GM18505 (cell line): ENCODE measurements around the gene SCGB1D2.

Experiments
- ATAC-seq: cut with Tn5 transposase; IDR thresholded peaks from one replicate; pipeline ENCODE4 v1.9.1; 2021; ENCODE audit not compliant: unreplicated experiment
- POLR2A ChIP-seq: IDR thresholded peaks from 4 replicates; pipeline ENCODE4 v1.6.1; 2011; ENCODE audit warnings: borderline replicate concordance; ENCODE audit not compliant: insufficient read depth, insufficient read length; ENCODE audit errors: extremely low read depth

SCGB1D2 gene

DNA sequence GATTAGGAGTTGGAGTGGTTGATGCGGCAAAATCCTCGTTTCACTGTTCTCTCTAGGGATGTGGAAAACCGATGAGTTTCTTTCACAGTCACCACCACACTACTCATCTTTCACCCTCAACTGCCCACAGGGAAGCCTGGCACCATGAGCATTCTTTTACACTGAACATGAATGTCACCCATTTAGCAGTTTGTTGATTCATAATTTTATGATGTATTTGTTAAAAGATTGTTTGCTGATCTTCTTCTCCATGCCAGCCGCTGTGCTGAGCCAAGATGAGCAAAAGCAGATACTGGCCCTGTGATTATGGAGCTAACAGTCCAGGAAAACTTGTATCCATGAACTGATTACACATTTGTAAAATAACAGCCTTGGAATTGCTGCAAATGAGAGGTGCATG, 3.9 kb upstream of the SCGB1D2 start:
- ATAC-seq = no peak
- TF ChIP-seq POLR2A = no peak

DNA sequence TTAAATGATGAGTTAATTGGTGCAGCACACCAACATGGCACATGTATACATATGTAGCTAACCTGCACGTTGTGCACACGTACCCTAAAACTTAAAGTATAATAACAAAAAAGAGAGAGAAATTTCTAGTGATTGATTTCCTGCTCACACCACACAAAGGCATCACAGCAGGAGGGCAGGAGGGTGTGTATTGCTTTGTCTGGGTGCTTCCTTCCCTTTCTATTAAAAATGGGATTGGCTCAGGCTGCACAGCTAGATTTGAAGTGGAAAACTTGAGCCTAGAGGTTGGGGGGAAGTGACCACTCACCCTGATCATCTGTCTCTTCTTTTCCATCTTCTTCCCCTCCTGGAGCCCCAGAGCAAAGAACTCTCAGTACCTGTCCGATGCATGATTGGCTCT, 944 bp upstream of the SCGB1D2 start:
- ATAC-seq = no peak
- no peak for TF ChIP-seq POLR2A

DNA sequence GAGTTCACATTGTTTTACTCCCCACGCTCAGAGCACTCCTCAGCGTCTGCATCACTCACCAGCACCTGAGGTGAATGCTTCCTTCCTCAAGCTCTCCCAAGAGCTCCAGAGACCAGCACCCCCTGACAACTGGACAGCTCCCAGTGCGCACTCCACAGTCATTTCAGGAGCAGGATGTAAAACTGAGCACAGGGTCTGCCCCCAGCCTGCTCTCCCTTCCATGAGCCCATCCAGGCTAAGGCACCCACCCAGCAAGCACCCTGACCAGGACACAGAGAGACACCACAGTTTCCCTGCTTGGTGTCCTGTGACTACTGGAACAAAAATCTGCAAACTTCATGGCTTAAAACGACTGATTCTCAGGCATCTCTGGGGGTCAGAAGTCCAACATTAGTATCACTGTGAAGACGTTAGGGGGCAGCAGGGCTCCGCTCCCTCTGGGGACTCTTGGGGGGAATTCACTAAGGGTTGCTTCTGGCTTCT, 3.3 kb downstream of the SCGB1D2 start:
- no peak for ATAC-seq
- no peak for TF ChIP-seq POLR2A

DNA sequence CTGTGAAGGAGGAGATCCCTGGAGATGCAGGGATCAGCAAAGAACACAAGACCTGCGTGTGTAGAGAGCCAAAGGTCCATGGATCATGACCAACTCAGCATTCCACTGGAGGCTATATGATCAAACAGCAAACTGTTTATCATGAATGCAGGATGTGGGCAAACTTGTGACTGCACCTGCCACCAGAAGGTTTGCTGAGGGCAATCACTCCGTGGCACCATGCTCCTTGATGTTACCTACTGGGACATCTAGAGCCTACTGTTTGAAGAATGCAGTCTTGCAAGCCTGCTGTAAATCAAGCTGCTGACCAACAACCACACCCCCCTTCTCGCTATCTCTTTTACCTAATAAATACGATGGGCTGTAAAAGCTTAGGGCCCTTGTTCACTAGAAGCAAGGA, 9.7 kb downstream of the SCGB1D2 start:
- TF ChIP-seq POLR2A = no peak
- no peak for ATAC-seq

DNA sequence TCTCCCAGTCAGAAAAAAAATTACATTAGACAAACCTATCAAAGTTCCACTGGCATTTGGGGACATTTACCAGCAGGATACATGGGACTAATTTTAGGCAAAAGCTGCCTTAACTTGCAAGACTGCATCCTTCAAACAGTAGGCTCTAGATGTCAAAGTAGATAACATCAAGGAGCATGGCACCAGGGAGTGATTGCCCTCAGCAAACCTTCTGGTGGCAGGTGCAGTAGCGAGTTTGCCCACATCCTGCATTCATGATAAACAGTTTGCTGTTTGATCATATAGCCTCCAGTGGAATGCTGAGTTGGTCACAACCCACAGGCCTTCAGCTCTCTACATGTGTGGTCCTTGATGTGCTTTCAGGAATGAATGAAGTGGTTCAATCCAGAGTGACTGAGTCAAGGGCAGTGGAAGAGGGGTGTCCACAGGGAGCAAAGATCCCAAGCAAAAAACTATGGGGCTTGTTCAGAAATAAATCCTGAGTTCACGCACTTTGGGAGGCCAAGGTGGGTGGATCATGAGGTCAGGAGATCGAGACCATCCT, 12.0 kb downstream of the SCGB1D2 start:
- no peak for ATAC-seq
- TF ChIP-seq POLR2A = no peak

DNA sequence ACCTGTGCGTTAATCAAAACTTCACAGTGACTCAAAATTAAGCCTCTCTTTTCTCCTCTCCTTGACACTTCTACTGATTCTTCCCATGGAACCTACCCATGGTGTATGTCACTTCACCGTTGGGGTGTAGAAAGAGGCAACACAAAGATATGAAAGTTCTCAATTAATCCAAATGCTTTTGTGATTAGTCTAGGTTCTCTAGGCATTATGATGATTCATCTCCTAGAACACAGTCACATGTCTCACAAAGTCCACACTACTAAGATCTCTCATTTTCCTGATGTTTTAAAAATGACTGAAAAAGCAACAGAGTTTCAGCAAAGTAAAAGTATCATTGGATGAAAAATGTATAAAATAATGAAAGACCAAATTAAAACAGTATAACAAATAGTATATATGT, 14.2 kb downstream of the SCGB1D2 start:
- TF ChIP-seq POLR2A = no peak
- no peak for ATAC-seq

DNA sequence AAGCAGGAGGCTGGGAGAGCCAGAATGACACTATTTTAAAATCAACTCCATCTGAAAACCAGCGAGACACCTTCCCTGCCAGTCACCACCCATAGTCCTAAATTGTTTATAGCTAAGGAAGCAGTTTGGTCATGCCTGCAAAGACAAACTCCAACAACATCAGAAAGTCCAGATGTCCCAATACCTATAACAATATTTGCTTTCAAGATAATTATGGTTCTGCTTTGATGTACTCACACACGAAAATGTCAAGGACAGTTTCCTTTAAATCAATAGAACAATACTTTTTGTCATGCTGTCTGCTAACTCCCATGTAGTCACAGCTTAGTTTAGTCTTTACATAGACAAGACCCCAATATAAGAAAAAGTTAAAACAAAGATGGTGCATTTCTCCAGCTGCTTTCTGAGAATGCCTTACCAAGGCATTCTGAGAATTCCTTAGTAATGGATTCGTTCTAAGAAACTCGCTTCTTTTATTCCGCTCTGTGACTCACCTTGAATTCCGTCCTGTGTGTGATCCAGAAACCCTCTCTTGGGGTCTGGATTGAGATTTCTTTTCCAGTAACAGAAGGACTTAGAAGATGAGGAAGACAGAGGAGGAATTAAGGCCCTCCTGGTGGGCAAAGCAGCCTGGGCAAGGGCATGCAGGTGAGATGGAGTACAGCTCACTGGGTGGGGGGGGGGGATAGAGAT, 18.4 kb downstream of the SCGB1D2 start:
- ATAC-seq = no peak
- no peak for TF ChIP-seq POLR2A

DNA sequence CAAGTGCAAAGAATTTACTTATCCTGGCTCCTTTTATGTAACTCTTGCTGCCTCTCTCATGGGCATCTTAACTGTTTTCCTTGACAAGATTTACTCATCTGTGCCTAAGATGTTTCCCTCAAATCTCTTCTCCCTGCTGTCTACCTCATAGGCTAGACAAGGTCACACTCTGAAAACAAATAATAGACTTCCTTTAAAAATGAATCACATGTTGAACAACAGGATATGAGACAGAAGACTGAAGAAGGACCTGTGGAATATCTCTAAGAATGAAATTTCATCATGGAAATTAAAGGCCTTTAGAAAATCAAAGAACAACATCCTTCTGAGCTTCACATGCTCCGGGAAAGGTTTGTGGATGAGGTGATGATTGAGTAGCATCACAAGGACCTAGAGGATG, 22.0 kb downstream of the SCGB1D2 start:
- ATAC-seq = no peak

DNA sequence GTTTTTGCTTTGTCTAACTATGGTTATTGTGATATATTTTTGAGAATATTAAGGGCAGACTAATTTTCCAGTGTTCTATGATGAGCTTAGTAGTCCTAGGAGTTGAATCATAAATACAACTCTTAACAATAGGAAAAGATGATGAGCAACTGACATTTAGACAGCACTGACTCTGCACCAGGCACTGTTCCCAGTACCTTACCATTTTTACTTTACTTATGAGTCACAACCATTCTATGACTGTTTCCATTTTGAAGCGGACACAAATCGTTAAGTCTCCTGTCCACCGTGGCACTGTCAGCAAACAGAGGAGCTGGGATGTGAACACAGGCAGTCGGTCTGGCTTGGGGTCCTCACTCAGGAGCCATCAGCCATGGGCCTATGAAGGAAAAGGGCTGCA, 24.5 kb downstream of the SCGB1D2 start:
- TF ChIP-seq POLR2A = no peak
- no peak for ATAC-seq

More for the DNA sequence above, 22.0 kb downstream of the SCGB1D2 start:
- TF ChIP-seq POLR2A = no peak

DNA sequence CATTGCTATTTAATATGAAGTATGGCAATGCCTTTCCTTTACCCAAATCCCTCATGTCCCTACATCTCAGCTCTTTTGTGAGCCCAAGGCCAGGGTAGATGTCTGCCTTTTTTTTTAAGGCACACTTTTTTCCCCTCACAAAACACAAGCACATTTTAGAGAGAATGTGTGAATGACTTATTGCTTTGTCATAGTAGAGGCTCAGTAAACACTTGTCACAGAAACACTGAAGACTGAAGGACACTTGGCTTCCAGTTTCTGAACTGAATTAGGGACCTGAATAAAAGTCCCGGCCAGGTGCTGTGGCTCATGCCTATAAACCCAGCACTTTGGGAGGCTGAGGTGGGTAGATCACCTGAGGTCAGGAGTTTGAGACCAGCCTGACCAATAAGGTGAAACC, 25.0 kb downstream of the SCGB1D2 start:
- ATAC-seq = no peak
- TF ChIP-seq POLR2A = no peak

DNA sequence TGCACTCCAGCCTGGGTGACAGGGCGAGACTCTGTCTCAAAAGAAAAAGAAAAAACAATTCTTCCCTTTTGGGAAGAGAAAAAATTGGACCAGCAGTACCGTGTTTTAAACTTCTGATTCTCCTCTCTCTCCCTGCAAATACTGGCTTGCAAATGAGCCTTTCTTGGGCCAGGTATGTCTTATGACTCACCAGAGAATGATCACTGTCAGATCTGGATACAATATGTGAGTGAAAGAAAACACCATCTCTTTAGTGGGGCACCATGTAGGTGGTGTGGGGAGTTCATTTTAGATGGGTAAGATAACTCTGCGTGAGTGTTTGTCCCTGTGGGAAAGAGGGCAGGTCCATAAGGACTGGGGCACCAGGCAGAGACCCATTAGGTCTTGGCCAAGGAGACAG, 25.5 kb downstream of the SCGB1D2 start:
- no peak for TF ChIP-seq POLR2A
- no peak for ATAC-seq

DNA sequence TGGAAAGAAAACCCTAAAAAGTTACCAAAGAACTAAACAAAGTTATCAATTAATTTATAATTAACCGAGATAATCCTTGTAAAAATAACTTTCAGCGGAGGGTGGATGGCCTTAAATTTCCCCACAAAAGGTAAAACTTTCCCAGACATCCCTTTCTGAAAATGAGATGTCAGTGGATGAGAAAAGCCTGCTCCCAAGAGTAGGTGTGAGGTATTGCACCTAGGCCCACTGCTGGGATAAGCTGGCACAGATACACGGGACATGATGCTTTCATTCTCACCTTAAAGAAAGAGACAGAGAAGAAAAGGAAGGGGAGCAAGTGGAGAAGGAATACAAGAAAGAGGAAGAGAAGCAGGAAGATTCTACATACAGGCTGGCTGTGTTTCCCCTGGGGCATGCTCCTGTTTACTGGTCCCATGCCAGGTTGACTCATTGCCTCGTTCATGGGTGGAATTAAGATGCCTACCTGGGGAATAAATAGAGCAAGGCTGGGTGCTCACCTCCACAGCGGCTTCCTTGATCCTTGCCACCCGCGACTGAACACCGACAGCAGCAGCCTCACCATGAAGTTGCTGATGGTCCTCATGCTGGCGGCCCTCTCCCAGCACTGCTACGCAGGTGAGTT, 27.7 kb downstream of the SCGB1D2 start, which contains the start of gene SCGB2A2:
TSS of gene SCGB2A2 (plus strand) at position 505 of the 625 bp plus-strand sequence. CDS start at position 564, 59 bp downstream.
- ATAC-seq = no peak
- no peak for TF ChIP-seq POLR2A

DNA sequence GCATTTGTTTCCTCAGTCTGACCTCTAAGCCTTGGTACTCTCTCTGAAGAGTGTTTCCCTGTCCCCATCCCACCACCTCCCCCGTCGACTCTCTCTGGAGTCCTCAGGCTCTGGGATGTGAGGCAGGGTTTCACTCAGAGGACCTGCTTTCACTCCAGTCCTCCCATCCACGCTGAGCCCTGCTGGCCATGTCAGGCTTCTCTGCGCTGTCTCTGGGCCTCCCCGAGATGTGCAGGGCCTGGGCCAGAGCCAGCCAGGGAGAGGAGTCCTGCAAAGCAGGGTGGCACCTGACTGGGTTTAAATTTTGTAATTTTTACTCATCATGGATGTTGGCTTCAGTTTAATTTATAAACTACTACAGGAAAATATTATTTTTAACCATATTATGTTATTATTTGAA, 31.2 kb downstream of the SCGB1D2 start:
- no peak for ATAC-seq
- no peak for TF ChIP-seq POLR2A

DNA sequence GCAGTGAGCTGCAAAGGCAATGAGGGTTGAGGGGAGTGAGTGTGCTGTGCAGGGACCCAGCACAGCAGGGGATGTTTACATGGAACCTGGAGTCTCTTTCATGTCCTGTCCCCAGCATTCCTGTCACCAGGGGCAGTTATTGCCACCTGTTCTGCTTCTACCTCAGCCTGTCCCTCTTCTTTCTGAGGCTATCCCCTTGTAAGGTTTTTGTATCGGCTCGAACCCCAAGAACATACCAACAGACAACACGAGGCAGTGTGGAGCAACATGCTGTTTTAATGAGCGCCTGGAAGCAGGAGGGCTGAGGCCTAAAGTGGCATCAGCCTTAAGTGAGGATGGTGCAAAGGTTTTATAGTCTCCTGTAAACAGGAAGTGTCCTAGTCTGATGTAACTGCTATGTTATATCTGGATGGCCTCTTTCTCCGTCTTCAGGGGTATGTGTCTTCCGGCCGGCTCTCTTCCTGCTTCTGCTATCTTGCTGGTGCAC, 31.8 kb downstream of the SCGB1D2 start:
- no peak for TF ChIP-seq POLR2A
- ATAC-seq = no peak
